DND-41 (cell line): Measurements from ENCODE around the gene COL4A1.

ENCODE experiments used
- EZH2 ChIP-seq: IDR thresholded peaks from 3 replicates; pipeline ENCODE4 v1.6.1; 2012; ENCODE audit warnings: borderline replicate concordance, low read depth, mild to moderate bottlenecking, moderate library complexity, low read length, inconsistent platforms; ENCODE audit not compliant: severe bottlenecking
- TF ChIP-seq, protein P1 (sequence below): IDR thresholded peaks from 2 replicates; pipeline ENCODE4 v1.5.1; 2012; ENCODE audit warnings: borderline replicate concordance, low read length, moderate library complexity, mild to moderate bottlenecking; ENCODE audit not compliant: poor library complexity, severe bottlenecking; ENCODE audit errors: extremely low read depth

- TF ChIP-seq, protein P1, sequence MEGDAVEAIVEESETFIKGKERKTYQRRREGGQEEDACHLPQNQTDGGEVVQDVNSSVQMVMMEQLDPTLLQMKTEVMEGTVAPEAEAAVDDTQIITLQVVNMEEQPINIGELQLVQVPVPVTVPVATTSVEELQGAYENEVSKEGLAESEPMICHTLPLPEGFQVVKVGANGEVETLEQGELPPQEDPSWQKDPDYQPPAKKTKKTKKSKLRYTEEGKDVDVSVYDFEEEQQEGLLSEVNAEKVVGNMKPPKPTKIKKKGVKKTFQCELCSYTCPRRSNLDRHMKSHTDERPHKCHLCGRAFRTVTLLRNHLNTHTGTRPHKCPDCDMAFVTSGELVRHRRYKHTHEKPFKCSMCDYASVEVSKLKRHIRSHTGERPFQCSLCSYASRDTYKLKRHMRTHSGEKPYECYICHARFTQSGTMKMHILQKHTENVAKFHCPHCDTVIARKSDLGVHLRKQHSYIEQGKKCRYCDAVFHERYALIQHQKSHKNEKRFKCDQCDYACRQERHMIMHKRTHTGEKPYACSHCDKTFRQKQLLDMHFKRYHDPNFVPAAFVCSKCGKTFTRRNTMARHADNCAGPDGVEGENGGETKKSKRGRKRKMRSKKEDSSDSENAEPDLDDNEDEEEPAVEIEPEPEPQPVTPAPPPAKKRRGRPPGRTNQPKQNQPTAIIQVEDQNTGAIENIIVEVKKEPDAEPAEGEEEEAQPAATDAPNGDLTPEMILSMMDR, result no peak
- TF ChIP-seq EZH2, result no peak
Measured at GRCh38 chr13:110244071-110244830, 62.7 kb downstream of the COL4A1 start.
